GM06990 (cell line): ENCODE results near the gene ZNF275.

ENCODE experiments used
- DNase-seq: peaks from one replicate; pipeline ENCODE4 v3.0.0-alpha.2; 2011; ENCODE audit not compliant: insufficient read length; ENCODE audit errors: extremely low read depth
- H3K27me3 ChIP-seq: replicated peaks from 2 replicates; pipeline ENCODE4 v1.6.0; 2011; ENCODE audit warnings: low read length; ENCODE audit not compliant: control insufficient read depth, insufficient read depth
- H3K36me3 ChIP-seq: 2 replicates; pipeline ENCODE4 v1.5.1; 2011; ENCODE audit warnings: low read length; ENCODE audit not compliant: control insufficient read depth, insufficient read depth
- H3K4me3 ChIP-seq: replicated peaks from 2 replicates; pipeline ENCODE4 v1.5.1; 2011; ENCODE audit warnings: low read depth, mild to moderate bottlenecking, control low read depth, low read length
- CTCF ChIP-seq: IDR thresholded peaks from 2 replicates; pipeline ENCODE4 v1.5.1; 2011; ENCODE audit warnings: low read length, control low read depth, mild to moderate bottlenecking, inconsistent platforms; ENCODE audit not compliant: insufficient read depth, poor library complexity, severe bottlenecking

The ZNF275 gene

DNA sequence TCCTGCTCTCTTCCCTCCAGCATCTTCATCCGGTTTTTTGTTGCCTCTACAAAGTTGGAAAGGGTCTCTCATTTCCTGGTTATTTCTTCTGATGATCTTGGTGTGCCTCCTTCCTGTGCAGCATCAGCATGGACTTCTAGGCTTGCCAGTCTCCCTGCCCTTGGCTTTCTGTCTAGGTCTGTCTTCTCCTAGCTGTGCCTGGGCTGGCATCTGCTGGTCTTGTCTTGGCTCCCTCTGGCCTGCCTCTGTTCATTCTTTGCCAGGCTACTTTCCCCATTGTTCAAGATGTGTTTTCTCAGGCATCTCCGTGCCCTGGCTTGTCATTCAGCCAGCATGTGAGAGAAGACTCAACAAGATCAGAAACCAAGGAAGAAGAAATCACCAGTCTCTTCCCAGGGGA is 9.7 kb downstream of the ZNF275 start:
- no peak for TF ChIP-seq CTCF

DNA sequence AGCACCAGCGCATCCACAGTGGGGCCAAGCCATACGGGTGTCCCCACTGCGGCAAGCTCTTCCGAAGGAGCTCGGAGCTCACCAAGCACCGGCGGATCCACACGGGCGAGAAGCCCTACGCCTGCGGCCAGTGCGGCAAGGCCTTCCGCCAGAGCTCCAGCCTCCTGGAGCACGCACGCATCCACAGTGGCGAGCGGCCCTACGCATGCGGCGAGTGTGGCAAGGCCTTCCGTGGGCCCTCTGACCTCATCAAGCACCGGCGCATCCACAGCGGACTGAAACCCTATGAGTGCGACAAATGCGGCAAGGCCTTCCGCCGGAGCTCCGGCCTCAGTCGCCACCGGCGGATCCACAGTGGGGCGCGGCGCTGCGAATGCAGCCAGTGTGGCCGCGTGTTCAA is 13.6 kb downstream of the ZNF275 start:
- TF ChIP-seq CTCF = no peak
- no peak for DNase-seq
- peaks cover 16% of the 10 kb centered on the region for H3K36me3 ChIP-seq
- no peak overlapping the region for H3K4me3 ChIP-seq
- H3K27me3 ChIP-seq = no peaks in the 10 kb centered on the region

More for the DNA sequence above, 9.7 kb downstream of the ZNF275 start:
- H3K36me3 ChIP-seq = peaks cover 10% of the 10 kb centered on the region
- DNase-seq = no peak
- H3K27me3 ChIP-seq = no peaks in the 10 kb centered on the region
- no peak overlapping the region for H3K4me3 ChIP-seq

DNA sequence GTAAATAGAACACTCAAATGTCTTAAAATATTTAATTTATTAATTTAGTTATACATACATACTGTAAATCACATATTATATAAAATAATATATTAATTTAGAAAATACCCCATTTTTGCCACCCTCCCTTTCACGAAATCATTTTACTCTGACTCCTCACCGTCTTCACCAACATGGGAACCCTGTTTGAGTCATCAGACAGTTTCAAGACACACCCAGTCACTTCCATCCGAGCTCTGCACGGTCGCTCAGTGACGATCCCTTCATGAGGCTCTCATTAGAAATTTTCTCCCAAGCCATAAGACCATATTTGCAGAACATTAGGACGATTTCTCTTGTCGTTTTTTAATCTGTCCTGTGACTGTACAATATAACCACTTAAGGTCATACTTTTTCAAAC is 14.5 kb downstream of the ZNF275 start:
- peaks cover 16% of the 10 kb centered on the region for H3K36me3 ChIP-seq
- no peak for TF ChIP-seq CTCF
- H3K4me3 ChIP-seq = no peak overlapping the region
- no peak for DNase-seq
- H3K27me3 ChIP-seq = no peaks in the 10 kb centered on the region

- TF ChIP-seq CTCF = no peak
- Histone ChIP-seq H3K36me3 (peaks cover 11% of the 10 kb centered on the region), H3K4me3 (no peak overlapping the region), H3K27me3 (no peaks in the 10 kb centered on the region)
- no peak for DNase-seq
These were observed 16.0 kb downstream of the ZNF275 start for GRCh38 chrX:153349952-153350351.

DNA sequence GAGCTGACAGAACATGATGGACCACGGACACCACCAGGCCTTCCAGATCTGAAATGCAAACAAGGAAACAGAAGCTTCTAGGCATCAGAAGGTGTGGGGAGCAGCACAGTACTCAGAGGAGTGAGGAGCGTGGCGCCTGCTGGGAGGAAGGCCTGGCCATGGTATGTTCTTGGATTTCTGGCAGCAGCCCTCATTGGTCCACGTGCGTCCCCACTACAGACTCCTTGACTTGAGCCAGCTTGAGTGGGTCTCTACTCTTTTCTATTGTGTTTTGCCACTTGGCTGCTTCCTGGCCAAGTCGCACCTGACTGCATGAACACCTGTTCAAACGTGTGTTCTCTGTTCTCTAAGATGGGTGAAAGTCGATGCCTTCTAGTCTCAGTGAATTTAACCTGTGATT is 18.0 kb downstream of the ZNF275 start:
- TF ChIP-seq CTCF = no peak
- Histone ChIP-seq H3K27me3 (no peaks in the 10 kb centered on the region), H3K36me3 (peaks cover 10% of the 10 kb centered on the region), H3K4me3 (no peak overlapping the region)
- no peak for DNase-seq

GRCh38 chrX:153352858-153353257 is 18.9 kb downstream of the ZNF275 start:
- no peak for TF ChIP-seq CTCF
- Histone ChIP-seq H3K4me3 (no peak overlapping the region), H3K27me3 (no peaks in the 10 kb centered on the region), H3K36me3 (peaks cover 9% of the 10 kb centered on the region)
- DNase-seq = no peak
